ENCODE measurements around the gene PMEPA1. TPM values are rescaled to one million over a fixed set of nuclear protein-coding genes. Genes with fewer than 3 reads are reported as not detected.

The PMEPA1 gene
- total RNA-seq, 1 experiment from 2014 or later: 47.7 TPM

DNA sequence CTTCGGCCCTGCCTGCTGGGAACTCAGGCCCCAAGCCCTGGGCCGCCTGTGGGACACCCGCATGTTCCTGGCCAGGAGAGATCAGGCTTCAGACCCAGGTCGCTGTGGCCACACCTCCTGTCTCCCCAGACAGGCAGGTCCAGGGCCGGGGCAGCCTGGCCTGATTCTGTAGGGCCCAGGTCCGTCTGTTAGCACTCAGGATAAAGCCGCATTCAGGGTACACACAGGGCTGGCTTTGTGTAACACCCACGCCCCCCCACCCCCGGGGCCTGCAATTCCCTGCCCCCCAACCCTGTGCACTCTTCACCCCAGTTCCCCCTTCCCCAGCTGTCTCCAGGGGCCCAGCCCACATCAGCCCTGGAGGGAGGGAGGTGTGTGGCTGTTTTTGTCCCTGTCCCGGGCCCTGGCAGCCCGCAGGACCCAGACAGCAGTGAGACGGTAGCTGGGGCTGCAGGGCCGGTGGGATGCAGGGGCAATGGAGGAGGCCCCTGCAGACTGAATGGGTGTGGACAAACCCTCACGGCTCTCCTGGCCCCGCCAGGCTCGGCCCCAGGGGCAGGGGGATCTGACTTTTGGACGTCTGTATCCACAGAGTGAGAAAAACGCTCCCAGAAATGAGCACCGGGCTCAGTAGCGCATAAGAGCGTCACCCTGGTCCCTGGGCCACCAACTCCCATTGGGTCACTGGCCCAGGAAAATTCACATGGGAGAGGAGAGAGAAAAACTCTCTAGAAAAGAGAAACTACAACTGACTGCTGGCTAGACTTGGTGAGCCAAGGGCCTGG, 47.2 kb downstream of the PMEPA1 start:
- DNase-seq (ENCODE audit: low spot score): no peak

GRCh38 chr20:57661746-57662455, 47.9 kb downstream of the PMEPA1 start:
- DNase-seq (ENCODE audit: low spot score): no peak

GRCh38 chr20:57660922-57661745, 48.7 kb downstream of the PMEPA1 start:
- no peak for DNase-seq (ENCODE audit: low spot score)

GRCh38 chr20:57660181-57660921, 49.5 kb downstream of the PMEPA1 start:
- DNase-seq (ENCODE audit: low spot score): no peak

DNA sequence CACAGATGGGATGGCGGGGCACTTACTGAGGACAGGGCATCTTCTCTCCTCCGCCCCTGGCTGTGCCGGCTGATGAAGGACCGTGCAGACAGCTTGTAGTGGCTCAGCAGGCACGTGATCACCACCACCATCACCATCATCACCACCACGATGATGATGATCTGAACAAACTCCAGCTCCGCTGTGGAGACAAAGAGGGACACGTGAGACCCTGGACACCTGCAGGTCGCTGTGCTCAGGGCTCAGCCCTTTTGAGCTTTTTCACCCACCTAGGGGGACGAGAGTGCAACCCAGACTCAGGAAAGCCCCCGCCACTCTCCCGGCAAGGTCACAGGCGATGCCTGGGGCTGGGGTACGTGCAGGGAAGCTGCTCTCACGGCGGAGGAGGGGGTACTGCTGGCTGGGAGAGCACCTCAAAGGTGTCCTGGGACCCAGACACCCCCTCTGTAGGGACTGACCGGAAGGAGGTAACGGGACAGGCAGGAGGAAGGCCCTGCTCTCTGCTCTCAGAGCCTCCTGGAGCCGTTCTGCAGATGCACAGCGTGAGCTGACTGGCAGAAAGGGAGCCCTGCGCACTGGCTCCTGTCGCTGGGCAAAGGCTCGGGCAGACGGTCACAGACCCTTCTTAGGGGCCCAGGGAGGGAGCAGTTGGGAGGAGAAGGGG, 50.2 kb downstream of the PMEPA1 start:
- no peak for DNase-seq (ENCODE audit: low spot score)

GRCh38 chr20:57658833-57659516, 50.8 kb downstream of the PMEPA1 start:
- no peak for DNase-seq (ENCODE audit: low spot score)

DNA sequence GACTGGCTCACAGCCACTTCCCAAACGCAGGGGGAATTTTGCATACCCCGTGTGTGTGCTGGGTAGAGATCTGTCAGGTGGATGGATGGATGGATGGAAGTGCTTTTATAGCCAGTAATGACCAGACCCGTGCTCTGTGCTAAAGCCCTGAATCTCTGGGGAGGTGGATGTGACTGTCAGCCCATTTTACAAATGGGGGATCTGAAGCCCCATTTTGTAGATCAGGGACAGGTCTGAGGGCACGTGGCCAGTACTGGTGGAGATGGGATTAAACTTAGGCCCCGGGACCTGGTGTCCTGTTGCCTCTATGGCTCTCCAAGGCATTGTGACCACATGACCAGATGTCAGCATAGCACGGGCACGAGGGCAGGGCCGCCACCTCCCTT, 51.4 kb downstream of the PMEPA1 start:
- DNase-seq (ENCODE audit: low spot score): no peak

- peak; percentile 88 for DNase-seq (ENCODE audit: low spot score)
Measured at GRCh38 chr20:57657535-57658446, 52.0 kb downstream of the PMEPA1 start.

- DNase-seq (ENCODE audit: low spot score): no peak
Measured at GRCh38 chr20:57656821-57657534, 52.8 kb downstream of the PMEPA1 start.

DNA sequence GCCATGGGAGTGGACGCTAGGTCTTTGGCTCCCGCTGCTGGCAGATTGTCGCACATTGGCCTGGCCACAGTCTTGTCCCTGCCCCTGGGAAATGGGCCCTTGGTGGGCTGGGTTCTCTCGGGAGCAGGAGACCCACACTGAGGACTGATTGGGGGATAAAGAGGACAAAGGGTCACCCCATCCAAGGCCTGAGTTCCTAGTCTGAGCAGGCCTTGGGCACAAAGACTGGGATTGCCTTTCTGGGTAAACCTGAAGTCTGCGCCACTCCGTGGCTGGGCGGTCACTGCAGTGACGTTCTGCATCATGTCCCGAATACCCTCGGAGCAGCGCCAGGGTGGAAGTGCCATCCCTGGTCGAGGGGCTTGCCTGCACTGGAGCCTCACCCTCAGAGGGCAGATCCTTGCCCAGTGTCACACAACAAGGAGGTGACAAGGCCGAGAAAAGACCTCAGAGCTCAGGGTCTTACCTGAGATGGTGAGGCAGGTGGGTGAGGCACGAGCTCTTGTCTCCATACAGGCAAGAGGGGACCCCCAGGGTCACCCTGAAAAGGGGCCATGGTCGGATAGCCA, 53.5 kb downstream of the PMEPA1 start:
- no peak for DNase-seq (ENCODE audit: low spot score)

DNA sequence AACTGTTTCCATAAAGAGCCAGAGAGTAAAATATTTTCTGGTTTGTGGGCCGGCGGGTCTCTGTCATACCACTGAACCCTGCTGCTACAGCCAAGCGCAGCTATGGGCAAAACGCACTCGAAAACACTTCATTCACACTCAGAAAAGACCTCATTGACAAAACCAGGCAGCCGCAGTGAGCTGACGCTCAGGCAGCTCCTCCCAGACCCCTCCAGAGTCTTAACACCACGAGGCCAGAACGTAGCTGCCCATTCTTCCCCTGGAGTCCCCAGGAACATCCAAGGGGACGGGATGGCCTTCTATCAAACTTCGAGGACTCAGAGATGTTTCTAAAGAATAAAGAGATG, 54.0 kb downstream of the PMEPA1 start:
- no peak for DNase-seq (ENCODE audit: low spot score)

GRCh38 chr20:57654998-57655808, 54.6 kb downstream of the PMEPA1 start:
- DNase-seq (ENCODE audit: low spot score): no peak

DNA sequence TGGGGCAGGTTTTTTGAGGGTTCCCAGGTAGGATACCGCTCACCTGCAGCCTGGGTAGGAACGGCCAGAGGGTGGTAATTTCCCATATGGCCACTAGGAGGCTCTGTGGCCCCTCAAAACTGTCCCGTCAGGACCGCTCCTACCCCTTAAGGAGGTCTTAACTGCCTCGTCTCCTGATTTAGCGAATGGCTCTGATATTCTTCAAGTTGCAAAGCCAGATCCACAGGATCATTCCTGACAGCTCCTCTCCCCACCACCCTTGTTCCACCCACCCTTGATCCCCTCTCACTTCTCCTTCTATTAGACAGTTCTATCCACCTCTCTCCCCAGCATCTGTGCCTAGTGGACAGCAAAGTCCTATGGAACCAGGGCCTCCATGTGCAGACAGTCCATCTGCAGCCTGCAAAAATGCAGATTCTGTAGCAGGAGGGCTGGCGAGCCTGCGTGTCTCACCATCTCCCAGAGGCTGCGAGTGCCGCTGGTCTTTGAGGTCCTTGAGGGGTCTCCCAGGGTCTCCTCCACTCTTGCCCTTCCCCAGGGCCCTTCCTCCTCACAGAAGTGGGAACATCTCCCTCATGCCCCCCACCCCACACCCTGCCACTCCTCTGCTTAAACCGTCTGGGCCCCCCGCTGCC, 55.3 kb downstream of the PMEPA1 start:
- DNase-seq (ENCODE audit: low spot score): peak; percentile 87

GRCh38 chr20:57653910-57654309, 55.9 kb downstream of the PMEPA1 start:
- DNase-seq (ENCODE audit: low spot score): no peak

GRCh38 chr20:57653546-57653900, 56.3 kb downstream of the PMEPA1 start:
- no peak for DNase-seq (ENCODE audit: low spot score)

GRCh38 chr20:57652606-57653545, 56.9 kb downstream of the PMEPA1 start:
- DNase-seq (ENCODE audit: low spot score): no peak

Measured in HT-29 (cell line).